IPS-18c (cell line): Measurements from ENCODE around the gene ANKFN1.

Experiments used
- H3K4me3 ChIP-seq: 2 replicates; pipeline ENCODE4 v1.7.0; 2013; ENCODE audit warnings: low read depth, mild to moderate bottlenecking, low read length, moderate library complexity; ENCODE audit not compliant: insufficient read depth
- H3K9me3 ChIP-seq: one replicate; pipeline ENCODE4 v1.6.1; 2013; ENCODE audit warnings: mild to moderate bottlenecking, low read length, moderate library complexity; ENCODE audit not compliant: control insufficient read depth, insufficient read depth

ANKFN1 gene

DNA sequence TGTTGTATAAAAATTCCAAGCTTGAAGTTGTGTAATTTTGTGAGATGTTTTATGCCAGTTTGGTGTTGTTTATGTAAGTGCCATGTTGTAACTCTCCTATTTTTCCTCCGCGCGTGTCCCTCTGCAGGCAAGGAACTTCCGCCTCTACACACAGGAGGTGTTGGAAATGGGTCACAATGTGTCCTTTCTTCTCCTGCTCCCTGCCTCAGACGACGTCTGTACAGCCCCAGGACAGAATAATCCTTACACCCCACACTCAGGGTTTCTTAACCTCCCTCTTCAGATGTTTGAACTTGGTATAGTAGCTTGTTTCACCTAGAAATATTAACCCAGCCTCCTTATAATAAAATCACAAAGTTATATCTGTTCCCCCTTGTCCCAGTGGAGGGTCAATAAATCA lies 329.0 kb downstream of the ANKFN1 start:
- H3K9me3 ChIP-seq, result no peaks in the 10 kb centered on the region
- no peak overlapping the region for H3K4me3 ChIP-seq

DNA sequence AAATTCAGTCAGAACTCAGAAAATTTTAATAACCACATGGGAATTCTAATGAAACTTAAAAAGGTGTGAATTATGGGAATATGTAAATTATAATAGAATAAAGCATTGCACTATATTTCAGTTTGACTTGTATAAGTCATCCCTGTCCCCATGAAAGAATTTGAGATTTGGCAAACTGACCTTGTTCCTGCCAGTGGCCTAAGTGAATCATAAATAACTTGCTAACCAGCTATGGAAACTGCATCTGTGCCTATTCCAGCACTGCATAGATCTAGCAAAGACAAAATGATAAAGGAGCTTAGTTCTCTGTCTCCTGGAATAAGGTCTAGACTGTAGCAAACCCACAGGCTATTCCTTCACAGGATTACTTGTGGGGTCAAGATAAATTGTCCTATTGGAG lies 333.5 kb downstream of the ANKFN1 start:
- no peaks in the 10 kb centered on the region for H3K9me3 ChIP-seq
- no peak overlapping the region for H3K4me3 ChIP-seq

DNA sequence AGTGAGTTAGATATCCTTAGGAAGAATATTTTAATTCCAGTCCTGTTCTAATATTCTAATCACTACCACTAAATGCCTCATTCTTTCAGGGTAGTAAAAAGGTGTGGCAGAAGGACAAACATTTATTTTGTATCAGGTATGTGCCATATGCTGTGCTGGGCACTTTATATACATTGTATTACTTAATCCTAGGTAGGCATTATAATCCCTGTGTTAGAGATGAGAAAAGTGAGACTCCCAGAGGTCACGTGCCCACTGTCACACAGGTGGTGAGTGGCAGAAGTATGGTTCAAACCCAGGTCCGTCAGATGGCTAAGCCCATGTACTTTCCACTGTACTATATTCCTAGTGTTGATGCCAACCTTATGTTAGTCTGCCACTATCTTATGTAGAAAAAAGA lies 335.5 kb downstream of the ANKFN1 start:
- Histone ChIP-seq H3K9me3 (no peaks in the 10 kb centered on the region), H3K4me3 (no peak overlapping the region)

DNA sequence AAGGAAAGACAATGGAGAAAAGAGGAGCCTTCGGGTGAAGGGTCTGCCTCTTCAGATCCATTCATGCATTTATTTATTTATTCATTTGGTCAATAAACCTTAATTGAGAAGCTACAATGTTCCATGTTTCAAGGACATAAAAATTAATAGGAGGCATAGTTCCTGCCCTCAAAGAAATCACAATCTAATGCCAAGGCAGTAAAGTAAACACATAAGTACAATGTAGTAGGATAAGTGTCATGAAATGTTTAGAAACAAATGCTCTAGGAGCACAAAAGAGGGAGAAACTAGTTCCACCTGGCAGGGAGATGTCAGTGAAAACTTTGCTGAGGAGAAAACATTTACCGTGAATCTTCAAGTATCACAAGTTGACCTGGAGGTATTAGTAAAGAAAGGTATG lies 336.7 kb downstream of the ANKFN1 start:
- Histone ChIP-seq H3K4me3 (no peak overlapping the region), H3K9me3 (no peaks in the 10 kb centered on the region)

DNA sequence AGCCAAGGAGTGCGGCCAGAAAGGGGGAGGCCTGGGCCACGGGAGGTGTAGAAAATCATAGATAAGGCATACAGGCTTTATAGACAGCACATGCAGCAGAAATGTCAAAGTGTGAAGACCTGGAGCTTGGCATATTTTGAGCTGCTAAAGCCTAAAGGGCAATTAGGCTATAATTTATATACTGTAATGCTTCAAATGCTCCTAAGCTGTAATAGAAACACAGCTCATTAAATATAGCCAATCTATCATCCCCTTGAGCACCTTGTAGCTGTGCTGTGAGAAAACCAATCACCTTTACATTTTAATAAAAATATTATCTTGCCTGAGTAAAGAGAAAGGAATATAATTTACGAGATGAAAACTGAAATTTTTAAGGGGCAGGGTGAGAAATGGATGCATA lies 342.3 kb downstream of the ANKFN1 start:
- Histone ChIP-seq H3K9me3 (no peaks in the 10 kb centered on the region), H3K4me3 (no peak overlapping the region)

DNA sequence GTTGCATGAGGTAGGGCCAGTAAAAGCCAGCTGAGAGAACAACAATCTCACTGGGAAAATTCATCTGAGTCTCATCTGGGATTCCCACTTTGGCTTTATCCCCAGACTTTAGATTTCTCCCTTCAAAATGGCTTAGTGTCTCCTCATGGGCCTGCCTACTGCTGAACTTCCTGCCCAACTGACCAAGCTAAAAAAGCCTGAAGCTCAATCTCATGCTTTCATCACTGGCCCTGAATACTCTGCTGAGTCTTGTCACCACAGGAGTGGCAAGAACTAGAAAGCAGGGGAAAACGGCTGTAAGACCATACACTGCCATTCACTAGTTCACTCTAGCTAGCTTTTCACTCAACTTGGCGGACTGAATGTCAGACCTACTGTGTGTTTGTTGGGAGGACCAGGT lies 343.9 kb downstream of the ANKFN1 start:
- Histone ChIP-seq H3K9me3 (no peaks in the 10 kb centered on the region), H3K4me3 (no peak overlapping the region)

DNA sequence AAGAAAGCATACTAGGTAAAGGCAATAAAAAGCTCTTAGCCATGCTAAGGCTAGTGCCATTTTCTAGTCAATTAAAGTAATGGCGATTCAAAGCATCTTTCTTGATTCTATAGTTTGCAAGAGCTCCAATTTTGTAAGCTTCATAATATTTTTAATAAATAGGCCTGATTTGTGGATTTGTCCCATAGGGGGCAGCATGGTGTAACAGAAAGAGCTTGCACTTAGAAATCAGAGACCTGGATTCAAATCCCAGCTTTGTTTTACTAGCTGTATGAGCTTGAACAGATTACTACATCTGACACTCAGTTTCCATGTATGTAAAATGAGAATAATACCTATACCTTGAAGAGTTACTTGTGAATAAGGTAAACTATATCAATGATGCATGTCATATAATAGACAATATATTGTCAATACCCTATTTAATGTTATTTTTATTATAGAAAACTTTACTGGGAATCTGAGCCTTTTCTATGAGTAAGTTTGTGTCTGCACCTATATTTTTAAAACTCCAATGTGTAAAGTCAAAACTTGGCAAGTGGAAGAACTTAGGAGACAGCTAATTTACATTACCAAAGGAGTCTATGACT lies 346.6 kb downstream of the ANKFN1 start:
- Histone ChIP-seq H3K4me3 (no peak overlapping the region), H3K9me3 (no peaks in the 10 kb centered on the region)

DNA sequence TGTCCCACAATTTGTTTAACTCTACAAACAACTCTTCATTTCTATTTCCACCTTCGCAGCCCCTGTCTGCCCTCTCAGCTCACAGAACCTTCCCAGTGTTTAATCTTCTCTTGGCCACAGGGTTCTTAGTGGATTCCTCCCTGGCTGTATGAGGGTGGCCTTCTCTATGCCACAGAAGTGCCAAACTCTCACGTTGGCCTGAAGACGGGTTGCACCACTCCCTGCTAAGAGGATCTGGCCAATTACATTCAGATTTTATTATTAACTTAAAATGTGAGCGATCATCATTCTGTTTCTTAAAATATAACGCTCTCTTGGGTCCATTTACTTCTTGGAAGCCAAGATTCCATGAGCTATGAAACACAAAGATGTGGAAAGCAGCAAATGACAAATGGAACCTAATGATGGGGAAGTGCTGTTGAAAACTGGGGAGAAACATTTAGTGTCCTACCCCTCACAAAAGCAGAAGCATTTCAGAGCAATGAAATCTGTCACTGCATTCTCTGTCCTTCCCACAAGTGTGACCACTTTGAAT lies 348.9 kb downstream of the ANKFN1 start:
- Histone ChIP-seq H3K4me3 (no peak overlapping the region), H3K9me3 (no peaks in the 10 kb centered on the region)

DNA sequence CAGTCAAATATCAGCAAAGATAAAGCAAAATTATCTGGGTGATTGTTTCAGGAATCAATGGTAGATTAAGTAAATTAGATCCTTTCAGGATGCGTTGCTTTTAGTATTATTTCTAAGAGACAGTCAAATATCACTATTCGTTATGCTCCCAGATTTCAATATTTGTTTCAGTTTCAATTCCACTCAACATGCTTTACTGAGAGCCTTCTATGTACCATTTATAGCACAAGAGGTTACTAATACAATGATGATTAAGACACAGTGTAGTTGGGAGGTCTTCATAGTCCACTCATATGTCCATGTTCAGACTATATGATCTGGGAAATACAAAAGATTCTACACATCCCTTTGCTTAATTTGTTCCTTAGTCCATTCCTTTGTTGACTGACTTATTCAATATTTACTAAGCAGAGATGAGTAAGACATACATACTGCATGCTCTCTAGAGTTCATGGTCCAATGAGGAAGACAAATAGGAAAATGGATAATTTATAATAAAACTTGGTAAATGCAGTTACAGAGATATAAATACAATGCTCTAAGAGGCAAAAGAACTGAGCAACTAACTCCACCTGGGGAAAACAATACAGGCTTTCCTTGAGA lies 352.0 kb downstream of the ANKFN1 start:
- H3K4me3 ChIP-seq, result no peak overlapping the region
- H3K9me3 ChIP-seq, result no peaks in the 10 kb centered on the region

DNA sequence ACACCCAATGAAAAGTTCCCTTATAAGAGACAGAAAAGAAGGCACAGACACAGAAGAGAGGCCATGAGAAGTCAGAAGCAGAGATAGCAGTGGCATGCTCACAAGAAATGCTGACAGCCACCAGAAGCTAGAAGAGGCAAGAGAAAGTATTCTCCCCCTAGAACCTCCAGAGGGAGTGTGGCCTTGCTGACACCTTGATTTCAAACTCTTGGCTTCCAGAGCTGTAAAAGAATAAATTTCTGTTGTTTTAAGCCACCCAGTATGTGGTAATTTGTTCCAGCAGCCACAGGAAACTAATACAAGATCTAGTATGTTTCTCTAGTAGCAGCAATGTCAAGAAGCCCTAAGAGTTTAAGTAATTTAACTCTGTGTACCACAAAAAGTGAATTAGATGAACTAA lies 353.1 kb downstream of the ANKFN1 start:
- Histone ChIP-seq H3K4me3 (no peak overlapping the region), H3K9me3 (no peaks in the 10 kb centered on the region)

DNA sequence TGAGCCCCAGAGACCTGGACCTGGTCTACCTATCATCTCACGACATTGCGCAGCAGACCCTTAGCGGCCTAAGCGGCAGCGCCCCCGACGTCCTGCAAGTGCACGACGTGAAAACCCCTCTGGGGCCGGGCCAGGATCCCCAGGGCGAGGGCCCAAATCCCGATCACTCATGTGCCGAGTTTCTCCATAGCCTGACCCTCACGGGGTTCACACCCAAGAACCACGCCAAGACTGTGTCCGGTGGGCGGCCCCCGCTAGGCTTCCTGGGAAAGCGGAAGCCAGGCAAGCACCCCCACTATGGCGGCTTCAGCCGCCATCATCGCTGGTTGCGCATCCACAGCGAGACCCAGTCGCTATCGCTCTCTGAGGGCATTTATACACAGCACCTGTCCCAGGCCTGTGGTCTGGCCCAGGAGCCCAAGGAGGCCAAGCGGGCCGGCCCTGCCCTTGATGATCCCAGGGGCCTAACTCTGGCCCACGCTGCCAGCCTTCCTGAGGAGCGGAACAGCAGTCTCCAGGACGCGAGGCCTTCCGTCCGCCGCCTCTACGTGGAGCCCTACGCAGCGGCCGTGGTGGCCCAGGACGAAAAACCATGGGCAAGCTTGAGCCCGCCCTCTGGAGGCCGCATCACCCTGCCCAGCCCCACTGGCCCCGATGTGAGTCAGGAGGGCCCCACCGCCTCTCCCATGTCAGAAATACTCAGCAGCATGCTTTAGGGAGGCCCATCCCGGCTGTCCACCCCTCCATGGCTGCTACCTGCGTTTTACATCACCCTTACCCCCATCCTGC lies 357.5 kb downstream of the ANKFN1 start:
- no peaks in the 10 kb centered on the region for H3K9me3 ChIP-seq
- no peak overlapping the region for H3K4me3 ChIP-seq

DNA sequence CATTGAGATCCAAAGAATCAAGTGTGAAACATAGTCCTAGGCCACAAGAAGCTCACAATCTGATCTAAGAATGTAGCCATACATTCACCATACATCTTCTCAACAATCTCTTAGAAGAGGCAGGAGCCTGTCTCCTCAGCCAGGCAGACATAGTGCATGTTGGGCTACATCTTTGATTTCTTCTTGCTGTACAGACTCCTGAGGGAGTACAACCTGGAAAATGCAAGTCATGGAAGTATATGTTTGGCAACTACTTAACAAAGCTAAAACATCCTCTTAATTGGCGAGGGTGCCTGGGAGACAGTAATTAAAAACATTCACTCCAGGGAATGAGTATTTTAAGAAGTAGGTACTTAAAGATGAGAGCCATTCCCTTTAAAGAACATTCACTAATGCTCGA lies 361.0 kb downstream of the ANKFN1 start:
- Histone ChIP-seq H3K4me3 (no peak overlapping the region), H3K9me3 (no peaks in the 10 kb centered on the region)

DNA sequence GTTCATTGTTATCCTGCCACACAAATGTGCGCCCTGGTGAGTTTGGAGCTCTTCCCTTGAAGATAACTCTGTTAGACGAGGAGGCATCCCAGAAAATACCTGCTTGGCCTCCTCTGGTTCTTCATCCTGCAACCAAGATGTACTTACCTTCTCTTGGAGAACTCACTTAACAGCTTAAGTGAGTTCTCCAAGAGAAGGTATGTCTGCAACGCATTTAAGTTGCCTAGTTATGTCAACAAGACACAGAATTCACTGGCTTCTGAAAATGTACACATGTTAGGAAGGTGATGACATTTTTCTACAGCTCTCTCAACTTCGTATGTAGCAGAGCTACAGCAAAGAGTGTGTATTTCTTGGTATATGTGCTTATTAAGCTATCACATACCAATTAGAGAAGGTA lies 361.6 kb downstream of the ANKFN1 start:
- H3K4me3 ChIP-seq, result no peak overlapping the region

DNA sequence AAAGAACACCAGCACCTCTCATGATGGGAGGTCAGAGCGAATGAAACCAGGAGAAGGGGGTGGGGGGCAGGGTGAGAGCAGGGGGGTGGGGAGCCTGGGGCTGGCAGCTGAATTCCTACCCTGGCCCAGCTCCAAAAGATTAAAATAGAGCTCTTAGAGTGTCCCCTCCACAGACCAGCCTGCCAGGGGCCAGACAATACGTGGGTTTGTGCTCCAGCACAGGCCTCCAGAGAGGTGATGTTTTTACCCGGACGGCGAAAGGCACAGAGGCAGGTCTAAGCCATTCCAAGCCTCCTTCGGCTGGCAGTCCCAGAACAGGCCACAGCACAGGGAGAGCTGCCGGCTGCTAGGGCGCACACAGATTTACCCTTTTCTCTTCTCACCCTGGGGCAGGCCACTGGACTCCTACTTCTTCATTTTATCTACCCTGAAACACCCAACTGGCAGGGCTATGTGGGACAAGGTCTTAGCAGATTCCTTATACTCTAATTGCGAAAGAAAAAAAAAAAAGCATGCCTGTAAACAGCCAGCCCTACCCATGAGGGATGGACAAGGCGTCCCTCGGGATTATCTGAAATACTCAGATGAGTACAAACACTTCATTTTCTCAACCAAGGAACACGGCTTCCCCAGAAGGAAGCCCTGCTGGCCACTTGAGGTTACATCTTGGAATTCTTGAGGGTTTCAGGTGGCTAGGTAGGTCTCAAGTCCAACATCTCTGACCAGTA lies 368.3 kb downstream of the ANKFN1 start:
- Histone ChIP-seq H3K9me3 (no peaks in the 10 kb centered on the region), H3K4me3 (no peak overlapping the region)

More for the DNA sequence above, 361.6 kb downstream of the ANKFN1 start:
- no peaks in the 10 kb centered on the region for H3K9me3 ChIP-seq

DNA sequence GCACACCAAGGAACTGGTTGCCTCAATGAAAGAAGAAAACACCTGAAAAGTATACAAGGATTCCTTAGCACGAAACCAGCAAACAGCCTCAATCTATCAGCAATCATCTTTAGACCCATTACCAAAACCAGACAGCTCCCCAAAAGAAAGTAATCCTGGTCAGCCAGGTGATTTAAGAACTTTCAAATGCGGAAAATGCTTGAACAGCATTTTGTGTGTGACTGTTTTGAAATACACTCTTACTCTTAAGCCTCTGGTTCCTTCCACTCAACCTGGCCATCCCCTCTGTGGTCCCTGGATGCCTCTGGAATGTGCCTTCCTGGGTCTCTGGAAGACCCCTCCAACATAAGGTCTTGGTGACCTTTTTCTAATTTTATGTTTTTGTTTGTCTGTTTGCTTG lies 369.8 kb downstream of the ANKFN1 start:
- H3K9me3 ChIP-seq, result no peaks in the 10 kb centered on the region
- H3K4me3 ChIP-seq, result no peak overlapping the region

DNA sequence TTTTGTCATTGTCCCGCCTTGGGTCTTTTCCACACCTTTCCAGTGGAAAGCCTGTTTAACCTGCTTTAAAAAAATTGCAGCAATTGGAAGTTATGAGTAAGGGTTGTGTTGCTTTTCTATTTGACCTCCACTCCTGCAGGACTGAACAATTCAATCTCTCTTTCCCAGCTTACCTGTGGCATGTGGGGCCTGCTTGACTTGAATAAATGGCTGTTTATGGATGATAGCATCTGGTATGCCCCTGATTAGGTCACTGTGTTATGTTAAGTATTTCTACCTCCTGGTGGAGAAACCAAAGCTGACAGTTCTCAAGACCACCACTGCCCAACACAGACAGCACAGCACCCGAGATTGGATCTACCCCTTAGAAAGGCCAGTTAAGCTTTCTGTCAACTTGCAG lies 375.4 kb downstream of the ANKFN1 start:
- Histone ChIP-seq H3K4me3 (no peak overlapping the region), H3K9me3 (no peaks in the 10 kb centered on the region)

DNA sequence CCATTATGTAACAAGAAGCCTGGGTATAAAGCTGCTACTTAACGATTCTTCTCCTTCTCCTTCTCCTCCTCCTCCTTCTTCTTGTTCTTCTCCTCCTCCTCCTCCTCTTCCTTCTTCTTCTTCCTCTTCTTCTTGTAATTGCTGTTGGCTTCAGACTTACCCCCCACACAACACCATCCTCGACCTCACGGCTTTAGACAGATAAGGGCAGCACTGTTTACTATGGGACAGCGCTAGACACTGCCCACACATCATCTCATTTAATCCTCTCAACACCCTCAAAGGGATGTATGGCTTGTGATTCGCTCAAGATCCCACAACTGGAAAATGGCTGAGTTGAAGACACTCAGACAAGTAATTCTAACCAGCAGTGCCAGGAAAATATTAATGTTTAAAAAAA lies 379.7 kb downstream of the ANKFN1 start:
- Histone ChIP-seq H3K4me3 (no peak overlapping the region), H3K9me3 (no peaks in the 10 kb centered on the region)

DNA sequence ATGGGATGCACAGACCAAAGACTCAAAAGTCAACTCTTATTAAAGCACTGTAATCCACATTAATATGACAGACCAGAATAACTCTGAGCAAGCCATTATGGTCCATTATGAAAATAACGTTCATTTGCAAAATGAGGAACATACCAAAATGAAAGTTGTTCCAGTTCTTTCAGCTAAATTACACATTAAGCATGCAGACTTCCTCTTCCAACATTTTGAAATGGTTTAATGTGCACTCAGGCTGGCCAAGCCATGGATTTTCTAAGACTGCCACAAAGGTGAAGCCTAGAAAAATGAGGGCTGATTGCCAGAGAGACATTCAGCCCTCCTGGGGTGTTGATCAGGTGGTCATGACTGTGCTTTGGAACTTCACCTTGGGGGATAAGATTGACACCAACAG lies 383.5 kb downstream of the ANKFN1 start:
- Histone ChIP-seq H3K9me3 (no peaks in the 10 kb centered on the region), H3K4me3 (no peak overlapping the region)
